COR-L47 (cell line): Measurements from ENCODE around the gene NEIL3.
"Not testable (repeated sequence)": the region's sequence is repeated elsewhere in the genome, so short reads cannot be mapped to it uniquely, and the experiment has no call there.

Experiments used
- DNase-seq: peaks from one replicate; lab custom pipeline; 2025; lab: John Stamatoyannopoulos, UW

NEIL3 gene

GRCh38 chr4:177301126-177301639 lies 8.5 kb upstream of the NEIL3 start:
- DNase-seq = no peak

- no peak for DNase-seq
These were observed 7.1 kb upstream of the NEIL3 start for GRCh38 chr4:177302371-177303100.

- DNase-seq = no peak
These were observed 5.6 kb upstream of the NEIL3 start for GRCh38 chr4:177304094-177304493.

GRCh38 chr4:177304864-177305263 lies 4.8 kb upstream of the NEIL3 start:
- not testable (repeated sequence) for DNase-seq

- DNase-seq = no peak
These were observed 1.5 kb upstream of the NEIL3 start for GRCh38 chr4:177308125-177308524.

- no peak for DNase-seq
These were observed 690 bp upstream of the NEIL3 start for GRCh38 chr4:177308847-177309521.

- no peak for DNase-seq
These were observed 1.9 kb downstream of the NEIL3 start for GRCh38 chr4:177311589-177311988.

GRCh38 chr4:177313263-177313662 lies 3.6 kb downstream of the NEIL3 start:
- DNase-seq = no peak

GRCh38 chr4:177315767-177316464 lies 6.2 kb downstream of the NEIL3 start:
- DNase-seq = no peak

- no peak for DNase-seq
These were observed 11.0 kb downstream of the NEIL3 start for GRCh38 chr4:177320721-177321120.

GRCh38 chr4:177321647-177322046 lies 12.0 kb downstream of the NEIL3 start:
- DNase-seq = no peak

- DNase-seq = no peak
These were observed 12.6 kb downstream of the NEIL3 start for GRCh38 chr4:177322266-177322665.

GRCh38 chr4:177322881-177323280 lies 13.2 kb downstream of the NEIL3 start:
- no peak for DNase-seq

- DNase-seq = no peak
These were observed 13.7 kb downstream of the NEIL3 start for GRCh38 chr4:177323416-177323815.

- no peak for DNase-seq
These were observed 22.4 kb downstream of the NEIL3 start for GRCh38 chr4:177332119-177332518.

GRCh38 chr4:177339477-177340374 lies 30.1 kb downstream of the NEIL3 start:
- DNase-seq = peak; percentile 3

- DNase-seq = no peak
These were observed 38.7 kb downstream of the NEIL3 start for GRCh38 chr4:177348348-177348747.

- no peak for DNase-seq
These were observed 39.5 kb downstream of the NEIL3 start for GRCh38 chr4:177349191-177349590.

GRCh38 chr4:177351622-177352244 lies 42.1 kb downstream of the NEIL3 start:
- no peak for DNase-seq

- DNase-seq = peak; percentile 69
These were observed 46.5 kb downstream of the NEIL3 start for GRCh38 chr4:177356206-177356605.

GRCh38 chr4:177356921-177357320 lies 47.2 kb downstream of the NEIL3 start:
- DNase-seq = no peak
